ENCODE data around the gene CTNND2.

CTNND2 gene

GRCh38 chr5:11904265-11904906 is at the start of gene CTNND2:
Gene CTNND2, minus strand, starts transcription at chr5:11904446. Its CDS starts 593 bp downstream, at chr5:11903853.
- peak; percentile 82 for DNase-seq (ENCODE audit: low read depth, low spot score)

GRCh38 chr5:11946317-11946716 is 42.1 kb upstream of the CTNND2 start:
- DNase-seq (ENCODE audit: low read depth, low spot score) = no peak

- no peak for DNase-seq (ENCODE audit: low read depth, low spot score)
Measured at GRCh38 chr5:11941566-11941965, 37.3 kb upstream of the CTNND2 start.

- no peak for DNase-seq (ENCODE audit: low read depth, low spot score)
Measured at GRCh38 chr5:11931638-11932037, 27.4 kb upstream of the CTNND2 start.

GRCh38 chr5:11928909-11929308 is 24.7 kb upstream of the CTNND2 start:
- no peak for DNase-seq (ENCODE audit: low read depth, low spot score)

- DNase-seq (ENCODE audit: low read depth, low spot score) = no peak
Measured at GRCh38 chr5:11925701-11926100, 21.5 kb upstream of the CTNND2 start.

GRCh38 chr5:11922394-11922793 is 18.1 kb upstream of the CTNND2 start:
- DNase-seq (ENCODE audit: low read depth, low spot score) = no peak

- DNase-seq (ENCODE audit: low read depth, low spot score) = no peak
Measured at GRCh38 chr5:11918463-11919045, 14.3 kb upstream of the CTNND2 start.

- no peak for DNase-seq (ENCODE audit: low read depth, low spot score)
Measured at GRCh38 chr5:11909471-11909870, 5.2 kb upstream of the CTNND2 start.

- no peak for DNase-seq (ENCODE audit: low read depth, low spot score)
Measured at GRCh38 chr5:11906497-11906896, 2.3 kb upstream of the CTNND2 start.

- DNase-seq (ENCODE audit: low read depth, low spot score) = no peak
Measured at GRCh38 chr5:11905206-11905605, 960 bp upstream of the CTNND2 start.

- no peak for DNase-seq (ENCODE audit: low read depth, low spot score)
Measured at GRCh38 chr5:11903614-11904264, 507 bp downstream of the CTNND2 start.

GRCh38 chr5:11903121-11903613 is 1.1 kb downstream of the CTNND2 start:
- no peak for DNase-seq (ENCODE audit: low read depth, low spot score)

- no peak for DNase-seq (ENCODE audit: low read depth, low spot score)
Measured at GRCh38 chr5:11902201-11902619, 2.0 kb downstream of the CTNND2 start.

GRCh38 chr5:11898787-11899186 is 5.5 kb downstream of the CTNND2 start:
- DNase-seq (ENCODE audit: low read depth, low spot score) = no peak

- no peak for DNase-seq (ENCODE audit: low read depth, low spot score)
Measured at GRCh38 chr5:11897781-11898180, 6.5 kb downstream of the CTNND2 start.

- no peak for DNase-seq (ENCODE audit: low read depth, low spot score)
Measured at GRCh38 chr5:11894992-11895391, 9.3 kb downstream of the CTNND2 start.

GRCh38 chr5:11892832-11893231 is 11.4 kb downstream of the CTNND2 start:
- DNase-seq (ENCODE audit: low read depth, low spot score) = no peak

- DNase-seq (ENCODE audit: low read depth, low spot score) = no peak
Measured at GRCh38 chr5:11890777-11891176, 13.5 kb downstream of the CTNND2 start.

GRCh38 chr5:11888221-11888620 is 16.0 kb downstream of the CTNND2 start:
- DNase-seq (ENCODE audit: low read depth, low spot score) = no peak

GRCh38 chr5:11878814-11879213 is 25.4 kb downstream of the CTNND2 start:
- DNase-seq (ENCODE audit: low read depth, low spot score) = no peak

GRCh38 chr5:11873587-11873986 is 30.7 kb downstream of the CTNND2 start:
- DNase-seq (ENCODE audit: low read depth, low spot score) = no peak

GRCh38 chr5:11869203-11869602 is 35.0 kb downstream of the CTNND2 start:
- DNase-seq (ENCODE audit: low read depth, low spot score) = no peak

Data from iPS DF 19.7 (cell line).